SU-DHL-6 (cell line): Measurements from ENCODE around the gene GRID1.

Experiments used
- CTCF ChIP-seq: fragments of 200-600 bp; sonication (generic); IDR thresholded peaks from one replicate; pipeline ENCODE4 v1.5.1; 2017; ENCODE audit warnings: antibody characterized with exemption, mild to moderate bottlenecking, low read length, moderate library complexity; ENCODE audit not compliant: insufficient read depth, poor library complexity, severe bottlenecking
- EZH2phosphoT487 ChIP-seq: fragments of 200-600 bp; sonication (generic), shearing (Covaris generic); conservative IDR thresholded peaks from 2 replicates; pipeline ENCODE4 v1.6.1; 2018; ENCODE audit warnings: mild to moderate bottlenecking, antibody characterized with exemption, low read length, moderate library complexity, mixed read lengths

DNA sequence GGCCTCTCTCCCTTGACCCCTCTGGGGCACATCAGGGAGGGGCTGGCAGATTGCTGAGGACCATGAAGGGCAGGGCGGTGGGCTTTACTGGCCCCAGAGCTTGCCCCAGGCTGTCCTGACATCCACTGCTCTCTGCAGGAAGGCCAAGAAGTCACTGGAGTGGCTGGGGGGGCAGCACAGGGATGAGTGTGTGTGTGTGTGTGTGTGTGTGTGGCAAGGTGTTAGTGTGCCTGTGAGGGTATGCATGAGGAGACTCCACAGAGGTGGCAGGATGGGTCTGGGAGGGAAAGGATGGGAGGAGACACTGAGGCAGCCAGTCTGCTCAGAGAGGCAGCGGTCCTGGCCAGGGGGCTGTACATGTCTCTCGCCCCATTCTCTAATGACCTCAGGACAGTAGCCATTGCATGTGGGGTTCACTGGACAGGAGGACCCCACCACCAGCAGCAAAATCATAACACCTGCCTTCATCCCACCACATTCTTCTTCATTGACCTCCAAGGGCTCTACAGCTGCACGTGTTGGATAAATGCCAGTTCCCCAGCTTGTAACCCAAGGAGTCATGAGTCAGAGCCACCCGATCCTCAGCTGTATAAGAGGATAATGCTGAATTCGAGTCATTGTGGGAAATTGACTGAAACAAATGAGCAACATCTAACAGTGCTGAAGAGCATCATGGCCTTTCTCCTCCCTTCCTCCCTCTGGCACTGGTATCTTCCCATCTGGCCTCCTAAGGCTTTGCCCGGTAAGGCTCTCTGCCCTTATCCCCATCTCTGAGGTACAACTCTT lies 720.5 kb downstream of the GRID1 start:
- TF ChIP-seq CTCF (no peak), EZH2phosphoT487 (no peak)
